Muscle of back (tissue), 11 donors: ENCODE data around the gene ATF6. TPM values are rescaled to one million over a fixed set of nuclear protein-coding genes. Genes with fewer than 3 reads are reported as not detected.
"Not testable (repeated sequence)": the region's sequence is repeated elsewhere in the genome, so short reads cannot be mapped to it uniquely, and the experiment has no call there.

ENCODE experiments used
- DNase-seq, 3 donors: peaks; one replicate each; pipeline versions ENCODE4 v3.0.0 to v3.0.0-alpha.2; 2013
- polyA plus RNA-seq, 10 donors: library from polyadenylated mRNA; unstranded; fragments of 120-200 nt; gene quantifications; one replicate each; pipeline ENCODE4 v1.2.1, GENCODE V29; 2013; ENCODE audit not compliant: insufficient read length in 10 of 10

The ATF6 gene
- polyA plus RNA-seq, 10 donors: 14.5 to 20.5 (median 18.1) TPM

DNA sequence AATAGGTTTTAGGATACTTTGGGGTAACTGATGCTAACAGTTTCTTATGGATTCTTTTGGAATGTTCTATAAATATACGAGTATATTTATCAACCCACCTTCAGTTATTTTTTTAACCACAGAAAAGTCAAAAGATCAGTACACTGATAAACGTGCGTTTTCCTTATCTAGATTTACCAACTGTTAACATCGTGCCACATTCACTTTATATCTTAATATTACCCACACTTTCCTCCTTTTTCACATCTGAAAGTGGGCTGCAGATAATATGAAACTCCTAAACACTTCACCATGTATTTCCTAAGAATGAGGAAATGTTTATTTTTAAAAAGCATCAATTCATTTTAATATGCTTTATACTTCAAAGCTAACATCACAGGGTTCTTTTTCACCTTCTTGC, 7.7 kb downstream of the ATF6 start:
- no peak for DNase-seq

DNA sequence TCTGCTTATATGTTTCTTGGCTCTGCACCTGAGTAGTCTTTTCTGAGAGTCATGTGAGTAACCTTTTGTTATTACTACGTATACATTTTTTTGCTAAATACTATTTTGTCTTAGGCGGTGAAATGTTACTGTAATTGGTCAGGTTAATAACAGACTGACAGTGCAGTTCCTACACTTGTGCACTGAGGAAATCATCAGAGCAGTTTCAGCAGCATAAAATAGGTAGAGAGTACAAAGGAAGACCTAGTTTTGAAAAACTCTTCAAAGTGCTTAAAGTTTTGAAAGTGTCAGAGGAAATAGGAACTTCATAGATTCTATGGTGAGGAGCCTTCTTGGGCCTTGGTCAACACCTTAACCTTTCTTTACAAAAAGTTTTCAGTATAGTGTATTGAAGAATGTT, 11.1 kb downstream of the ATF6 start:
- no peak for DNase-seq

DNA sequence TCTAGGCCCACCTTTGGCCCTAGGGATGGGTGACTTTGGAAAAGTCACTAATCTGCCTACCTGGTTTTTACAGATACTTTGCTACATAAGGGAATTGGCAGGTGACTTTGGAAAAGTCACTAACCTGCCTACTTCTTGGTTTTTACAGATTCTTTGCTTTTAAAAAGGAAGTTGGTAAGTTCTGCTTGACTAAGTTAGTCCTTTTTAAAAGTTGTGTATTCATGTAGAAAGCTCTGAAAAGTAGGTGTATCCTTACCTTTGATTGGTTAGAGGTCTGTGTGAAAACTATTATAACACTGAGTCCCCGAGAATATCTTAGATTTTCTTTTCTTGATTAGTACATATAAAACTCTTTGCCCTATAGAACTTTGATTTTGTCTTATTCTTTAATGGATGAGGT, 12.4 kb downstream of the ATF6 start:
- DNase-seq: no peak

DNA sequence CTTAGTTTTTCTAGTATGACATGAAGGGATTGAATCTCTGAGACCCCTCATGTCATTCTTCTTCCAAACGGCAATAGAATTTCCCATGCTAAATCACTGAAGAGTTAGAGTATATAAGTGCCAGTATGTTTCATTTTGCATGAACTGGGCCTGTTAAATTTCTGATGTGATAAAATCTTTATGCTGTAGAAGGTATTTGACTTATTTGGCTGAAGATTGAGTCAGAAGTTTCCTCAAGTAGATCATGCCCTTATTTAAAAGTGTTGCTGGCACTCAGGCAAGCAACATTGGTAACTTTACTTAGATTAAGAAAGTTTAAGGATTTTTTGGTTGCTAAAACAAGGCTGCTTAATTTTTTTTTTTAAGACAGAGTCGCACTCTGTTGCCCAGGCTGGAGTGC, 13.3 kb downstream of the ATF6 start:
- no peak for DNase-seq

DNA sequence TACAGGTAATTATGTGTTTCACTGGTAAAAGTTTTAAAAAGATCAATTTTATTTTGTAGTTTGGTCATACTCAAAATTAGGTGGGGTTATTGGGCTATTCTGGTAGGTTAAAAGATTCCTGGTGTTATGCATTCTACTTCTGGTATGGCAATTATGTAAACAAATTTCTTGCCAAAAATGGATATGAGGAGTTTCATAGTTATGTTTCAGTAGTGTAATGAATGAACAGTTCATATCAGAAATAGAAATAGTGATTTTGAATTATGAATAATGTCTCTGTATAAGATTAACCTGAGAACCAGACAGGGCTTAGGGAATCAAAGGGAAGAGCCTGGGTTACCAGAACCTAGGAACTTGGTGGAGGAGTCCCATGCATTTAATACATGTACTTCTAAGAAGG, 15.9 kb downstream of the ATF6 start:
- no peak for DNase-seq

DNA sequence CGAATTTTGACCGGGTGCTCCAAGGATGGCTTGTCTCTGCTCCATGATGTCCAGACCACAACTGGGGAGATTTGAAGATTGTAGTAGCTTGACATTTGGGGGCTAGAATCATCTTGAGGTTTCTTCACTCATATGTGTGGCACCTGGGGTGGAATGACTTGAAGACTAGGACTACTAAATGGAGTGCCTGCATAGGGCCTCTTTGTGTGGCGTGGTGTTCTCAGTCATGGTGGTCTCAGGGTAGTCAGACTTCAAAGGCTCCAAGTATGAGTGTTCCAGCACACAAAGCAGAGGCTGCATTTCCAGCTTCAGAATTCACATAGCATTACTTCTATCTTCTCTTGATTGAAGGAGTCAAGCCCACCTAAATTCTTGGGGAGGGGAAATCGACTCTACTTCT, 16.8 kb downstream of the ATF6 start:
- no peak for DNase-seq

DNA sequence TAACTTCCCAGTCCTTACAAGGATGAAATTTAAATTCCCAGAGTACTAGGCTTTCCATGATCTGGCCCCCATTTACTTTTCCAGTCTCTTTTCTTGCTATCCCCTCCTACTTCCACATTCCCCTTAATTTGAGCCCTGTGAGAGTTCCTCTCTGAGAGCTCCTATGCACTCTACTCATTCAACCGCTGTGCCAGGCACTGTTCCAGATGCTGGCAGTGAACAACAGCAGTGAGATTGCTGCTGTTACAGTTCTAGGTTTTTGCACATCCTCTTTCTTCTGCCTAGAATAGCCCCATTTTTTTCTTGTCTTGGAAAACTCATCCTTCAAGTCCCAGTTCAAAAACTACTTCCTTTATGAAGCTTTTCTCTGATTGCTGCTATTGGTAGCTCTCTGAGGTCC, 18.8 kb downstream of the ATF6 start:
- peak in 1 of 3 donors; percentile 8 for DNase-seq

DNA sequence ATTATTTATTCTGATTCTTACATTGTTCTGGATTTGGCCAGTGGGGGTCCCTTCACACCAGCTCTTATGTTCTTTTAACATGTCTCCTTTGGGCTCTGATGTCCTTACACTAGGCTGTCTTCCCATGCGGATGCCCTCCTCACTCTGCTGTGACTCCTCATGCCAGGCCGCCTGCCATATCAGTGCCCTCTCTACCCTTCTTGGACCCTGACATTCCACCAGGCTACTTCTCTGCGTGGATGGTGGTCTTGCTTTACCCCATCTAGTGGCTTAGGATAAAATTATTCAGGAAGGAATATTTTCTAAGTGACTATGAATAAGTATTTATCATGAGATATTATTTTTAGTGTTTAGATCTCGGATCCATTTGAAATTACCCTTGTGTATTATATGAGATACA, 21.2 kb downstream of the ATF6 start:
- DNase-seq: no peak

DNA sequence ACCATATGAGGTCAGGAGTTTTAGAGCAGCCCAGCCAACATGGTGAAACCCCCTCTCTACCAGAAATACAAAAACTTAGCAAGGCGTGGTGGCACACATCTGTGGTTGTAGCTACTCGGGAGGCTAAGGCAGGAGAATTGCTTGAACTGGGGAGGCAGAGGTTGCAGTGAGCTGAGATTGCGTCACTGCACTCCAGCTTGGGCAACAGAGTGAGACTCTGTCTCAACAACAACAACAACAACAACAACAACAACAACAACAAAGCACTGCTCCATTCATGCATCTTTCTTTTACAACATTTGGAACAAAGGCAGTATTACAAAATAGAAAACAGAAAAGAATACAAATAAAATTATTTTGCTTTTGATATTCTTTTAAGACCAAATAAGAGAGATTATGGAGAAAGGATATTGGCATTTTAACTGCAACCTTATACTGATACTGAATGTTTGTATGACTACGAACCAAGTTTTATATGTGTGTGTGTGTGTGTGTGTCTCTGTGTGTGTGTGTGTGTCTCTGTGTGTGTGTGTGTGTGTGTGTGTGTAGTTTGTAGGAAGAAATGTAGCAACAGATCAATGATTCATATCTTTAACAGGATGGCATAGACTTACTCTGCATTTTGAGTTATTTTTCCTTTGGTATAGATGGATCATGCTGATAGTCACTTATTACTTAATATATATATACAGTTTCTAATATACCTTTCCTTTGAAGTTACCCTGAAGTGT, 24.6 kb downstream of the ATF6 start:
- DNase-seq: no peak

DNA sequence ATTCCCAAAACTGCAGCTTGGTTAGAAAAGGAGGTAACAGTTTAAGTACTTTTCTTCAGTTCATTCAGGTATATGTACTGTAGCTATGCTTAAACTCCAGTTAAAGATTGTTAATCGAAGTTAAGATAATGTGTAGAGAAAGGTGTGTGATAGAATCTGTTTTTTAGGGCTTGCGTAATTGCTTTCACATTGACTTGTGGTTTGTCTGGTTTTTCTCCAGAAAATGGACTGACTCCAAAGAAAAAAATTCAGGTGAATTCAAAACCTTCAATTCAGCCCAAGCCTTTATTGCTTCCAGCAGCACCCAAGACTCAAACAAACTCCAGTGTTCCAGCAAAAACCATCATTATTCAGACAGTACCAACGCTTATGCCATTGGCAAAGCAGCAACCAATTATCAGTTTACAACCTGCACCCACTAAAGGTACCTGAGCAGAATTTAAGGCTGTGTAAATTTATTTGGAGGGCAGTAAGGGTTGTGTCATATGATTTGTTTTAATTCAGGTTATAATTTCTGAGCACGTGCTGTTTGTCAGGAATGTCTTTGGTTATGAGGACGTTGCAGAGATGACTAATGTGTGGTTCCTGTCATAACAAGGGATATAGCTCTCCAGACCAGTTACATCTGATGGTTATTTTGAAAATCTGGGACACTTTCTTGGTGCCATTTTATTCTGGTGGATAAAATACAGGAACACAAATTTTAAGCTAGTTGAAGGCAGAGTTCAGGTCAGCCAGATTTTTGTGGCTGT, 26.0 kb downstream of the ATF6 start:
- no peak for DNase-seq

DNA sequence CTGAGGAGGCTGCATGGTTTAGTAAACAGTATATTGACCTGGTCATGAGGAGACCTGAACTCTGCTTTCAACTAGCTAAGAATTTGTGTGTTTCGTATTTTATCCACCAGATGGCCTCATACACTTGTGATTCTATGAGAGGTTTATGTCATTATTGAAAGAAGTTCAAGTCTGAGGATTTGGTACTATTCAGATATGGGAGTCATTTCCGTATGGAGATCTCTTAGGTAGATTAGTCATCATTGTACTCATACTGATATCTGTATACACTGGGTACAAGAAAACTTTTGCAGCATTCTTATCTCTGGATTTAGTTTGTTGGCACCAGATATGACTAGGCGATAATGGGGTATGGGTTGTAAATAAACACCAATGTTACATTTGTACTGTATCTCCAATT, 26.6 kb downstream of the ATF6 start:
- DNase-seq: peak; percentile 69 to 78 (median 76)

DNA sequence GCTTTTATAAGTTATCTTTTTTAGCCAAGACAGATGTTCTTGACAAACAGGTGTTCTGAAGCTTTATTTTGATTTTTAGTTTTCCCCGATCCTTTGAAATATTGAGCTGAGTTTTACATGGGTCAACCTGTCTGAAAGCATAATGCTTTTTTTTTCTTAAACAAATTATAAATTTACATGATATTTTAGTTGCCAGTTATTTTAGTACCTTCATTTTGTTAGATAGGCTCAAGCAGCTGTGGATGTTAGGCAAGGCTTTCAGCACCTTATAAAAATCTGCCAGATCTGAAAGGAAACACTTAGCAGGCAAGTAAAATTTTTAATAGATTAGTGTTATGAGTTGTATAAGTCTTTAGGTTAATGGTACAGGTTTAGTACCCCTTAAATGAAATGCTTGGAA, 33.7 kb downstream of the ATF6 start:
- DNase-seq: no peak

DNA sequence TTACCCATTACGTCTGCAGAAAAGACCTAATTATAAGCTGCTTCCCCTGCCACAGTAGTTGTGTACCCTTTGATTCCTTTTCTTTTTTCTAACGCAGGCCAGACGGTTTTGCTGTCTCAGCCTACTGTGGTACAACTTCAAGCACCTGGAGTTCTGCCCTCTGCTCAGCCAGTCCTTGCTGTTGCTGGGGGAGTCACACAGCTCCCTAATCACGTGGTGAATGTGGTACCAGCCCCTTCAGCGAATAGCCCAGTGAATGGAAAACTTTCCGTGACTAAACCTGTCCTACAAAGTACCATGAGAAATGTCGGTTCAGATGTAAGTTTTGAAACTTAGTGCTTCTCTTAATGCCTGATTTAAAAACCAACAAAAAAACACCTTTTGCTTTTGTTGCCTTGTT, 35.8 kb downstream of the ATF6 start:
- DNase-seq: peak in 1 of 3 donors; percentile 20

DNA sequence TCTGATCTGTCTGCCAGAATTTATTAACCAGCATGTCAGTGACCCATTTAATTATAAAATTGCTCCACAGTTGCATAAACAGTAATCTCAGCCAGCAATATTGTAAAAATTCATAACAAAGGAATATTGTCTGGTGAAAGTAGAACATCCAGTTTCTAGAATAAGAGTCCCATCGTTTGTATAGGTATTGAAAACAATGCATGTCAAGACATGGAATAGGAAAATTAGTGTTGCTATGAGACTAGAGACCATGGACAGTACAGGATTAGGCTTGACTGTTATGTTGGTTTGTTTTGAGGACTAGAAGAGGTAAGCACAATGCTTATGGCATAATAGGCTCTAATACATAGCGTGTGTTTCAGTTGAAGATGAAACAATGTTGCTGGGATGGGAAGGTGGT, 37.1 kb downstream of the ATF6 start:
- DNase-seq: no peak

DNA sequence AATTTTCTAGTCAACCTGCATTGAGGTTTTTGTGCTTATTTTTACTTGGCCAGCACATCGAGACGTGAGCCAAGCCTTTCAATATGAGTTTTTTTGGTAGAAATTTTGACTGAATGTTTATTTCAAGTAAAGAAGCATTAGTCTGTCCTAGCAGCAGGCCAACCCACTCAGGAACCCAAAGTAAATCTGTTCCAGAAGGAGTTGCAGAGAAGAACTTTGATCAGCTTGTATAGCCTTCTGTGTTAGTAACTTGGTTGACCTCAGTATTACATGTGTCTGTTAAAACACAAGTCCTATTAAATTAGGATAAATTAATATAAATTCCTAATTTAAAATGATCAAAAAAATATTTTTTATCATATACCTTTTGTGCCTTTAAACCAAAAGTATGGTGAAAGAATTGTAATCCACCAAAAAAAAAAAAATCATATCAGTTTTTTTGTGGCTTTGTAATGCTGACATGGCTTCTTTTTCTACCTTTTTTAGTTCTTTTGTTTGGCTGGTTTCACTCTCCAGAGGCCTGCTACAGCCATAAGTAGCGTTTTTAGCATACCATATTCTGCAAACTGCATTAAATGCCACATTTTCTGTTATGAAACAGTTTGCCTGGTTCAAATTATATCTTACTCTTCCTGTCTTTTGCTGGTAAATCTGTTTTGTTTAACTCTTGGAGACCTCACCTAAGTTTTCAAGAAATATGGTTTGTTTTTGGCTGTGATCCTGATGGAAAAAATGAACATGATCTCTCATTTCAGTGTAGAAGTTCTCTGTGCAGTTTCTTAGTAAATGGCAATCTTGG, 39.5 kb downstream of the ATF6 start:
- peak; percentile 43 to 73 (median 61) for DNase-seq

DNA sequence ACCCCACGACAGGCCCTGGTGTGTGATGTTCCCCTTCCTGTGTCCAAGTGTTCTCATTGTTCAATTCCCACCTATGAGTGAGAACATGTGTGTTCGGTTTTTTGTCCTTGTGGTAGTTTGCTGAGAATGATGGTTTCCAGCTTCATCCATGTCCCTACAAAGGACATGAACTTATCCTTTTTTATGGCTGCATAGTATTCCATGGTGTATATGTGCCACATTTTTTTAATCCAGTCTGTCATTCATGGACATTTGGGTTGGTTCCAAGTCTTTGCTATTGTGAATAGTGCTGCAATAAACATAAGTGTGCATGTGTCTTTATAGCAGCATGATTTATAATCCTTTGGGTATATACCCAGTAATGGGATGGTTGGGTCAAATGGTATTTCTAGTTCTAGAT, 43.1 kb downstream of the ATF6 start:
- DNase-seq: not testable (repeated sequence)

DNA sequence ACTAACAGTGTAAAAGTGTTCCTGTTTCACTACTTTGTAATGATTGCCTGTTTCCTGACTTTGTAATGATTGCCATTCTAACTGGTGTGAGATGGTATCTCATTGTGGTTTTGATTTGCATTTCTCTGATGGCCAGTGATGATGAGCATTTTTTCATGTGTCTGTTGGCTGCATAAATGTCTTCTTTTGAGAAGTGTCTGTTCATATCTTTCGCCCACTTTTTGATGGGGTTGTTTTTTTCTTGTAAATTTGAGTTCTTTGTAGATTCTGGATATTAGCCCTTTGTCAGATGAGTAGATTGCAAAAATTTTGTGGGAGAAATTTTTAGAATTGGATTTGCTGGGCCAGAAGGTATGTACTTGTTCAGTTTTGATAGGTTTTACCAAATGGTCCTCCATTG, 43.5 kb downstream of the ATF6 start:
- DNase-seq: not testable (repeated sequence)

DNA sequence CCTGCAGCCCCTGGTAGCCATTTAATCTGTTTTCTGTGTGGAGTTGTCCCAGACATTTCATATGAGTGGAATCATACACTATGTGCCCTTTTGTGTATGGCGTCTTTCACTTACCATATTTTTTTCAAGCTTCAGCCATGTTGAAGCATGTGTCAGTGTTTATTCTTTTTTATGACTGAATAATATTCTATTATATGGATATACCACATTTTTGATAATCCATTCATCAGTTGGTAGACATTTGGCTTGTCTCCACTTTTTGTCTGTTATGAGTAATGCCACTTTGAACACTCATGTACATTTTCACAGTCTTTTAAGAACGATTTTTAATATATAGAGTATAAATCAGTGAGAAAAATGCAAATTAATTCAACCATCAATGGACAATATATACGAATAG, 44.7 kb downstream of the ATF6 start:
- DNase-seq: no peak

DNA sequence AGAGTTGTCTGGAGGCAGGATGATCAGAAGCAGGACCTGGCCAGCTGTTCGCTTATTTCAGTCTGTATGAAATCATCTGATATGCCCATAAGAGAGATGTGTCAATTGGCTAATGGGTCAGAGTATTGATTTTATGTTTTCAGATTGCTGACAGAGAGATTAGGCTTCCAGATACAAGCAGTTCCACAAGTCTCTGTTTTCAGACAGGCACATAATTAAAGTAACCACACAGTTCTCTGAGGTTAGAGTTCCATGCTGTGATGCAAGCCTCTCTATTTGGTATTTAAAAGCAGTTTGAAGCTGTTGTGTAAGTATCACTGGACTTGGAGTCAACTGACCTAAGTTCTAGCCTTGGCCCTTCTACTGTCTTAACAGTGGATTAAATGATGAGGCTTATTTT, 50.1 kb downstream of the ATF6 start:
- DNase-seq: no peak

DNA sequence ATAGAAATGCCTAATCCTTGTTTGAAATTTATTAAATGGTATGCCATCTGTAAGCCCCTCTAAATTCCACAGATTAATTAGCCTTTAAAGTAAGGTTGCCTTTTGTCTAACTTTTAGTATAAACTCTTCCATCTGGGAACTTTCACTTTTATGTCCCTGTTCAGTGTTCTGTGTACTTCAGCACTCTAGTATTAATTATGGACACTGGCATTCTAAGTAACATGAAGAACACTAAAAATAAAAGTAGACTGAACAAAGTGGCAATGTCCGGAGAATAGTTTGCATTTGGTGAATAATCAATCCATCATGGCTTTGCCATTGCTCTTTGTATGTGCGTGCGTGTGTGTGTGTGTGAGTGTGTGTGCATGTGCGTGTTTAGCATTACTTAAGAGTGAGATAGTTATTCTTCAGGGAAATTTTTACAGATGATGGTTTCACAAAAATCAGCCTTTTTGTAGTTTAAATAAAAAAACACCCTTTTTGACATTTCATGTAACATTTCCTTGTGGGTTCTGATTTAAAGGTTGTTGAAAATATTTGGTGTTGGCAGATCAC, 51.1 kb downstream of the ATF6 start:
- no peak for DNase-seq

DNA sequence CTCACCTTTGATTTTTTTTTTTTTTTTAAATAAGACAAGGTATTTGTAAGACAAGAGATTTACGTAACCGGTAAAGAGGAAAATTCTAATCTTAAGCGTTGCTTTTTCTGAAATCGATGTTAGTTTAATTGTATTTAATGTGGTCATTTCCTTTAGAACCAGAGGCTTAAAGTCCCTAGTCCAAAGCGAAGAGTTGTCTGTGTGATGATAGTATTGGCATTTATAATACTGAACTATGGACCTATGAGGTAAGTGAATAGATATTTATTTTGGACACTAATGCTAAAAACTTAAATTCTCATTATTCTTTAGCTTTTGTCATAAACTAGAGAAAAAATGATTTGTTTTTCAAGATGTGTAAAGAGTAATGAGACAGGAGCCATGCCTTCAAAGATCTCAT, 54.8 kb downstream of the ATF6 start:
- no peak for DNase-seq

DNA sequence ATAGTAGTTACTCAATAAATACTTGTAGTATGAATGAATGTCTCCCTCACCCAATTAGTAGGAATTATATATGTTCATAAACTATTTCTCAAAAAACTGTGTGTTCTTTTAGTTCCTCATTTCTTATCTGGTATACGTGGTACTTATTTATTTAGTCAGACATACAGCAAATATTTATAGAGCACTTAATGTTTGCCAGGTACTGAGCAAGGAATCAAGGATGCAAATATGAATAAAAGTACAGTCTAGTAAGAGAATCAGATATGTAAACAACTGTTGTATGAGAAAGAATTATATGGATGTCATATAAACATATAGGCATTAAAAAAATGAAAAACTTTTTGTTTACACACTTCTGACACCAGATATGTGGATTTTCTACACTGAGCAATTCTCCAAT, 58.5 kb downstream of the ATF6 start:
- DNase-seq: no peak

DNA sequence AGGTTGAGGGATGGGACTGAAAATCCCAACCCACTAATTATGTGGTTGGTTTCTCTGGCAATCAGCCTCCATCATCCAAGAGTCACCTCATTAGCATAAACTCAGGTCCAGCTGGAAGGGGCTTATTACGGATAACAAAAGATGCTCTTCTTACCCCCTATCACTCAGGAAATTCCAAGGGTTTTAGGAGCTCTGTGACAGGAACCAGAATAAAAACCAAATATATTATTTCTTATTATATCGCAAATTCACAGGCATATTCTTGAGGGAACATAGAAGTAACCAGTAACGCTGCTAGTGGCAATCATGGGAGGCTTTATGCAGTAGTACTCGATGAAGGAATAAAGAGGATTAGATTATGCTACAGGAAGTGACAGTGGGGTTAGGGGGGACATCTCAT, 59.7 kb downstream of the ATF6 start:
- DNase-seq: no peak
